ENCODE measurements around the gene B3GALT5. TPM values are rescaled to one million over a fixed set of nuclear protein-coding genes. Genes with fewer than 3 reads are reported as not detected.

B3GALT5 gene
- total RNA-seq, 6 experiments from 2014 or later, result 0.06 to 0.26 (median 0.09) TPM

GRCh38 chr21:39593522-39593921 lies 19.2 kb upstream of the B3GALT5 start:
- no peaks in the 10 kb centered on the region for H3K4me1 ChIP-seq
- ATAC-seq (no peak), DNase-seq (no peak)
- H3K27ac ChIP-seq, result no peak overlapping the region
- no peaks in the 10 kb centered on the region for H3K9me3 ChIP-seq
- H3K27me3 ChIP-seq, result no peaks in the 10 kb centered on the region
- no peak for TF ChIP-seq CTCF (IDR thresholded peaks at IDR 0.05)
- TF ChIP-seq POLR2A (IDR thresholded peaks at IDR 0.05), result no peak
- H3K4me3 ChIP-seq, result no peak overlapping the region
- H3K36me3 ChIP-seq, result no peaks in the 10 kb centered on the region
- intact Hi-C loops (cut with DNase I), result no loop called here

- H3K4me3 ChIP-seq, result no peak overlapping the region
- H3K27ac ChIP-seq, result no peak overlapping the region
- no peak for DNase-seq
- no peaks in the 10 kb centered on the region for H3K9me3 ChIP-seq
- intact Hi-C loops (cut with DNase I), result no loop called here
- H3K4me1 ChIP-seq, result no peaks in the 10 kb centered on the region
- WGBS (ENCODE audit: insufficient coverage, low coverage, low lambda C conversion rate, missing lambda C conversion rate), result 44% methylated on average over 3 of the region's 3 CpGs
- no peak for ATAC-seq
- TF ChIP-seq POLR2A (IDR thresholded peaks at IDR 0.05) (no peak), CTCF (IDR thresholded peaks at IDR 0.05) (no peak)
- H3K36me3 ChIP-seq, result no peaks in the 10 kb centered on the region
- no peaks in the 10 kb centered on the region for H3K27me3 ChIP-seq
Observed at GRCh38 chr21:39595465-39595864, 17.3 kb upstream of the B3GALT5 start.

GRCh38 chr21:39597595-39597994 lies 15.1 kb upstream of the B3GALT5 start:
- WGBS (ENCODE audit: insufficient coverage, low coverage, low lambda C conversion rate, missing lambda C conversion rate), result 28% methylated on average over 4 of the region's 7 CpGs

GRCh38 chr21:39599191-39599970 lies 13.4 kb upstream of the B3GALT5 start:
- Histone ChIP-seq H3K36me3 (no peaks in the 10 kb centered on the region), H3K27me3 (no peaks in the 10 kb centered on the region), H3K4me3 (no peak overlapping the region), H3K27ac (no peak overlapping the region), H3K4me1 (no peaks in the 10 kb centered on the region), H3K9me3 (no peaks in the 10 kb centered on the region)
- no peak for TF ChIP-seq POLR2A (IDR thresholded peaks at IDR 0.05)
- no peak for TF ChIP-seq CTCF (IDR thresholded peaks at IDR 0.05)
- intact Hi-C loops (cut with DNase I), result no loop called here
- 42% methylated on average over 2 of the region's 5 CpGs for WGBS (ENCODE audit: insufficient coverage, low coverage, low lambda C conversion rate, missing lambda C conversion rate)
- no peak for DNase-seq
- no peak for ATAC-seq

More at GRCh38 chr21:39597595-39597994, 15.1 kb upstream of the B3GALT5 start:
- DNase-seq (no peak), ATAC-seq (no peak)
- no peak for TF ChIP-seq CTCF (IDR thresholded peaks at IDR 0.05)
- TF ChIP-seq POLR2A (IDR thresholded peaks at IDR 0.05), result no peak
- Histone ChIP-seq H3K27ac (no peak overlapping the region), H3K36me3 (no peaks in the 10 kb centered on the region), H3K4me1 (no peaks in the 10 kb centered on the region), H3K27me3 (no peaks in the 10 kb centered on the region), H3K4me3 (no peak overlapping the region), H3K9me3 (no peaks in the 10 kb centered on the region)
- intact Hi-C loops (cut with DNase I), result no loop called here
